Measurements from ENCODE around the gene PEX16. TPM values are rescaled to one million over a fixed set of nuclear protein-coding genes. Genes with fewer than 3 reads are reported as not detected.

PEX16 gene
- total RNA-seq, 1 experiment from 2014 or later, result 33.9 TPM

GRCh38 chr11:45936511-45937054 is 18.9 kb upstream of the PEX16 start:
- Histone ChIP-seq H3K36me3 (peaks cover 22% of the 10 kb centered on the region; the same call in 1 of the 2 replicates), H3K9me3 (replicated peaks) (no peaks in the 10 kb centered on the region), H3K4me3 (no peak overlapping the region), H3K27me3 (replicated peaks) (no peaks in the 10 kb centered on the region), H3K4me1 (replicated peaks) (no peaks in the 10 kb centered on the region), H3K27ac (no peak overlapping the region)
- DNase-seq (ENCODE audit: low read depth in 1 of 2, low spot score in 2 of 2), result no peak

DNA sequence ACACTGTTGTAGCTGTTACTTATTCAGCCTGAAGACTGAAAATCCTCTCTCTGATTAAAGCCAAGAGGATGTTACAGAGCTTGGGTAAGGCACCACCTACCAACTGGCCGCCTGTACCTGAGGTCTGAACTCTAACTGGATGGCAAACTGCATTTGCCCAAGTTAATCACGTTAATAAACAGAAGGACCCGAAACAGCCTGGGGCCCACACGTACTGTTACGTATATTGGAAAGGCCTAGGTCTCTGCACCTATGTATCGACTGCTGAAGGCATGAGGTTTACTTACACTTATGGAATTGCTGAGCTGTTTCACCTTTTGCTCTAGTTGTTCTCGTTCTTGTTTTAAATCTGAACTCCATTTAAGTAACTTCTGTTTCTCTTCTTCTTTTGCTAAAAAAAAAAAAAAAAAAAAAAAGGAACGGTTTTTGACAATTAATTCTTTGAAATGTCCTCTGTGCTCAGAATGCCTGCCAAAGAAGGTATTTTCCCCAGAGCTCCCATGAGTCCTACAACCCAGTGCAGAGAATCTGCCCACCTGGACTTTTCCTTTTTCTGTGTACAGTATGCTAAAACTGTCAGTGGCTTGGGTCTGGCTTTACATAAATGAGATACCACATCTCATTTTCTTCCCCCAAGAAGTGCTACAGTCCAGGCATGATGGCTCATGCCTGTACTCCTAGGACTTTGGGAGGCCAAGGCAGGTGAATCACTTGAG is 17.8 kb upstream of the PEX16 start:
- Histone ChIP-seq H3K4me3 (no peak overlapping the region), H3K36me3 (peaks cover 23% of the 10 kb centered on the region; the same call in 1 of the 2 replicates), H3K27me3 (replicated peaks) (no peaks in the 10 kb centered on the region), H3K4me1 (replicated peaks) (no peaks in the 10 kb centered on the region), H3K27ac (no peak overlapping the region), H3K9me3 (replicated peaks) (no peaks in the 10 kb centered on the region)
- no peak for DNase-seq (ENCODE audit: low read depth in 1 of 2, low spot score in 2 of 2)

DNA sequence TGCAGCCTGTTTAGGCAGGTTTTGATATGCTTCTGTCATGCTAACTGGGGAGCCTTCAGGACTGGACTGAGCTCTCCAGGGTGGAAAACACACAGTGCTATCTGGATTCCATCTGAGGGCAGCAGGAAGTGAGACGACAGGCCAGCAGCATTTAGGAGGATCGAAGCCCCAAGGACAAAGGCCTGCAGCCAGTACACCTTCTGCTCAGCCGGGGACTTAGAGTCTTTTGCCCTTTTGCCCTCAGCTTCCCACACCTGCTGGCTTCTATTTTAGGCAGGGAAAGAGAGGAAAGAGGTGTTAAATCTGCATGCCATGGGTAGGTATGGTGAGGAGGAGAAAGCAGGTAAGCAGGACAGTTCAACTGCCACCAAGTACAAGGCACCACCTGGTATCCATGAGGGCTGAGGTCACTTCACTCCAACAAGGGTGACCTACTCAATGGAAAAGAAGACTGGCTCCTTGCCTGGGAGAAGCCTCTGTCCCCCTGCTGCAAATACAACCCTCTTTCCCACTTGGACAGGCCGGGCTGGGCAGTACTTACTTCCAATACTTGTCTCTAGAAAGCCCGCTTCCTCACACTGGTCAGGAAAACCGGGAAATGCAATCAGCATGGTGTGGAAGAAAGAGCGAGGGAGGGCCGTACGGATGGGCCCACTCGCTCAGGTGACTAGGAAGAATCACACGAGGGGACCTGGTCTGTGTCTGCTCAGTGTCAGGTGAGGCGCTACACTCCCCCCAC is 17.1 kb upstream of the PEX16 start:
- no peak overlapping the region for H3K27ac ChIP-seq
- no peaks in the 10 kb centered on the region for H3K4me1 ChIP-seq (replicated peaks)
- H3K9me3 ChIP-seq (replicated peaks), result no peaks in the 10 kb centered on the region
- no peaks in the 10 kb centered on the region for H3K27me3 ChIP-seq (replicated peaks)
- no peak for DNase-seq (ENCODE audit: low read depth in 1 of 2, low spot score in 2 of 2)
- no peak overlapping the region for H3K4me3 ChIP-seq
- H3K36me3 ChIP-seq, result peaks cover 23% of the 10 kb centered on the region; the same call in 1 of the 2 replicates

DNA sequence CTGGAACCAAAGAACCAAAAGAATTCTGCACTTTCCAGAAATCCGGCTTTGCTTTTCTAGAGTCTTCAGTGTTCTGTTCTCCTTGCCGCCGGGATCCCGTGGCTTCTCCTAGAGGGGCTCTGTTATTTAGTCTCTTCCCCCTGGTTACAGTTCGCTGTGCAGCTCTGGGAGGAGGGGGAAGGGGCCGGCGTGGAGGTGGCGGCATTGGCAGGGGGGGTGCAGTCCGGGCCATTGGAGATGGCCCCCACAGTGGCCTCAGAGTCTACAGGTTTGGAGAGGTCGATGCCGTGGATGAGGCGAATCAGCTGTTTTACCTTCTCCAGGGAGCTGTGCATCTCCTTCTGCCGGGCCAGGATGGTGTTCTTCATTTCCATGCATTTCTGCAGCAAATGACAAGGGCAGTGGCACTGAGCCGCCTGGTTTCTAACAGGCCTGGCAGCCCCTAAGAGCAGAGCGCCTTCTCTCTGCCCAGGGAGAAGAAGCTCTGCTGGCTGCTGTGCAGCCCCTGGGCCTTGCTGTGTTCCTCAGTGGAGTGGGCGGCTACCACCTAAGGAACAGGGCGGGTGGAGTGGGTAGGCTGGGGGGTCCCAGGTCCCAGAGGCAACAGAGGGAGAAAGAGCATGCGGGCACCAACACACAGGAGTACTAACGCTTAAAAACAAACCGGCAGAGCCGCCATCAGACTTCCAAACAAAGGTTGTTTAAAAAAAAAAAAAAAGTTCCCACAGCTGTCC is 16.3 kb upstream of the PEX16 start:
- no peak for DNase-seq (ENCODE audit: low read depth in 1 of 2, low spot score in 2 of 2)
- Histone ChIP-seq H3K36me3 (peaks cover 23% of the 10 kb centered on the region; the same call in 1 of the 2 replicates), H3K4me1 (replicated peaks) (no peaks in the 10 kb centered on the region)

DNA sequence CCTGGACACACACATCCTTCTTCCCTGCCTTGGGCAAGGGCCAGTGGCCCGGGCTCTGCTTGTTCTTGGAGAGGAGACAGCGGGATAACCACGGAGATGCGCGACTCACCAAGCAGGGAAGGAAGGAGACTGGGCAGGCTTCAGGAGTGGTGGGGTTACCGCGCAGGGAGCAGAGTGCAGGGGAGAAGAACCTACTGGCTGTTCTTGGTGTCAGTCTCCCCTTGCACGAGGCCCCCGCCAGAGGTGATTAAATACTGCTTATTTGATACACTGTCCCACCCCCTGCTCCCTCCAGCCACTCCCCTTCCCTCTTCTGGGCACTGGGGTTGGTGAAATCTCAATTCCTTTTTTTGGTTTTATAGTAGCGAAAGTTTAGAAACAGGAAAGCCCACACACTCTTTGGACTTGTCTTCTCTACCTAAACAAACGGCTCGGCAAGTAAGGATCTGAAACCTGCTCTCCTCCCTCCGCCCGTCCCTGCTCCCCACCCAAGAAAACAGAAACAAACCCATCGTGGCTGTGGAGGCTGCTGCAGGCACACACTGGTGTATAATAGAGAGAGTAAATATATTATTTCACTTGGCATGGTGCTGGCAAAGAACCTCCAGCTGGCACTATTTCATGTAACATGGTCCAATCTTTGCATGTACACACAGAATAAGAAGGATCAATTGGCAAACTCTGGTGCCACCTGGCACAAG is 15.6 kb upstream of the PEX16 start:
- H3K36me3 ChIP-seq, result peaks cover 23% of the 10 kb centered on the region; the same call in 1 of the 2 replicates
- no peak overlapping the region for H3K27ac ChIP-seq
- DNase-seq (ENCODE audit: low read depth in 1 of 2, low spot score in 2 of 2), result no peak
- H3K4me3 ChIP-seq, result no peak overlapping the region
- no peaks in the 10 kb centered on the region for H3K9me3 ChIP-seq (replicated peaks)
- H3K4me1 ChIP-seq (replicated peaks), result no peaks in the 10 kb centered on the region
- no peaks in the 10 kb centered on the region for H3K27me3 ChIP-seq (replicated peaks)

More for the DNA sequence above, 16.3 kb upstream of the PEX16 start:
- H3K27ac ChIP-seq, result no peak overlapping the region
- H3K27me3 ChIP-seq (replicated peaks), result no peaks in the 10 kb centered on the region
- H3K4me3 ChIP-seq, result no peak overlapping the region
- H3K9me3 ChIP-seq (replicated peaks), result no peaks in the 10 kb centered on the region

DNA sequence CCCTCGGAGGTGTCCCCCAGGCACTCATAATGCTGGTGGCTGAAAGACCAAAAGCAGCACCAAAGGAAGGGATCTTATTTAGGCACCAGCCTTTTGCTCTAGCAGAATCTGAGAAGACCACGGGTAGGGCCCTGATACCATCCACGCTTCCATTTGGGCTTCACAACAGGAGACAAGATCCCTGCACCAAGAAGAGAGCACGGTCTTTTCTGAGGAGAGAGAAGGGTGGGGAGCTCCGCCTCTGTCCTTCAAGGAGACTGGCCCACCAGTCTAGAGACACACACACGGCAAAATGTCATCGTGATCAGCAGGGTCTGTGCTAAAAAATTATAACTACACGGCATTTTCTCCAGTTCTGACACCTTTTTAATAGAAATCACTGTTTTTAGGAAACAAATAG is 14.5 kb upstream of the PEX16 start:
- Histone ChIP-seq H3K36me3 (peaks cover 23% of the 10 kb centered on the region; the same call in 1 of the 2 replicates), H3K4me1 (replicated peaks) (no peaks in the 10 kb centered on the region), H3K9me3 (replicated peaks) (no peaks in the 10 kb centered on the region), H3K27me3 (replicated peaks) (no peaks in the 10 kb centered on the region), H3K27ac (no peak overlapping the region), H3K4me3 (no peak overlapping the region)
- peak in 1 of 2 experiments; percentile 28 for DNase-seq (ENCODE audit: low read depth in 1 of 2, low spot score in 2 of 2)

GRCh38 chr11:45931739-45932138 is 14.1 kb upstream of the PEX16 start:
- DNase-seq (ENCODE audit: low read depth in 1 of 2, low spot score in 2 of 2), result no peak
- no peaks in the 10 kb centered on the region for H3K27me3 ChIP-seq (replicated peaks)
- no peak overlapping the region for H3K27ac ChIP-seq
- no peaks in the 10 kb centered on the region for H3K4me1 ChIP-seq (replicated peaks)
- H3K36me3 ChIP-seq, result peaks cover 23% of the 10 kb centered on the region; the same call in 1 of the 2 replicates
- no peak overlapping the region for H3K4me3 ChIP-seq
- H3K9me3 ChIP-seq (replicated peaks), result no peaks in the 10 kb centered on the region

DNA sequence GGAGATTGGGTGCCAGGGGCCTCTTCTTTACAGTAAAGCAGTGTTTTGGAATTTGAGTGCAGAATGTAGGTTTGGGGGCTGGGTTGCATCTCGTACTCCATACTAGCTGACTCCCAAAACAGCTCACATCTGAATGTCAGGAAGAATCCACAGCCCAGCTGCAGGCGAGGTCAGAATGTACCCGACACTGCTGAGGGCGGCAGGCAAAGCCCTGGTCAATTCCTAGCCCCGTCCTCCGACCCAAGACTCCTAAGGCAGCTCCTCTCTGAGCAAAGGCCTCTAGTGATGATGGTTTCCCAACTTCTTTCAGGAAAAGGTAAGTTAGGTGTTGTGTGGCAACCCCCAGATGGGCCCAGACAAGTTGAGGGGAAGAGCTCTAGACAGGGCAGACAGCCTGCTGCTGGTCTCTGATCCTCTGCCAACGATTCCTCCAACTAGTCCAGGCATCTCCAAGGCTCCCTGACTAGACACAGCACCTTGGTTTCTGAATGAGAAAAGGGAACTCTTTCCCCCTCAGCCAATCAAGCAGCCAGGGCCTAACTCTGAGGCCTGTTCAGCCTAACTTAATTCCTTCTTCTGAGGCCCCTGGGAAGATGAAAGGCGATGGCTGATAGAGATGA is 13.4 kb upstream of the PEX16 start:
- Histone ChIP-seq H3K27ac (no peak overlapping the region), H3K4me1 (replicated peaks) (no peaks in the 10 kb centered on the region), H3K27me3 (replicated peaks) (no peaks in the 10 kb centered on the region; the same call in 1 of the 2 replicates), H3K4me3 (no peak overlapping the region), H3K9me3 (replicated peaks) (no peaks in the 10 kb centered on the region), H3K36me3 (peaks cover 23% of the 10 kb centered on the region; the same call in 1 of the 2 replicates)
- no peak for DNase-seq (ENCODE audit: low read depth in 1 of 2, low spot score in 2 of 2)

DNA sequence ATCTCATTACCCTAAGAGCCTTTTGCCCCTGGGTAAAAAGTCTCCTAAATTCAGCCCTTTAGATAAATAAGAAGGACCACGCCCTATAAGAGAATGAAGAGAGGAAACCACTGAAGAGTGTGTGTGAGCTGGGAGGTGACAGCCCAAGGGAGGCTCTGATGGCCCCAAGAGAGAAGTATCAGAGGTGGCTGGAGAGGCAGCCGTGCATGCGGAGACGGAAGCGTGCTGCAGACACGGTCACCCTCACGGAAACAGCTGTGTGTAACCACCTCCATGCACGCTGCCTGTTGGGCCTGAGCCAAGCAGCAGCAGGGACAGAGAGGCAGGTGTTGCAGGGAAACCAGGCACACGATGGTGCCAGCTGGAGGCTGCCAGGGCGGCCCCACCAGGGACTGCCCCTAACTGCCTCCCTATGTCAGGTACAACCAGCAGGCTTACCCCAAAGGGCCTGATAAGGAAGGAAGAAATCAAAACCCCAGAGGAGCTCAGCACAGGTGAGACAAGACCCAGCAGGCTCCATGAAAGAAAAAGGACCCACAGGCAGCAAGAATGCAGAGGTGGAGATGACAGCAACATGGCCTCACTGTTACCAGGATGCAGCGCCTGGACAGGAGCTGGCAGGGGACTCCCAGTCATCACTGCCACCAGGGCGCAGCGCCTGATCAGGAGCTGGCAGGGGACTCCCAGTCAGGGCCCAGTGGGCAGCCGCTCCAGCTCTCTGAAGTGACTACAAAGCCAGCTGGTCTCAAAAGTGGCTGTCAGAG is 12.5 kb upstream of the PEX16 start:
- peaks cover 17% of the 10 kb centered on the region; the same call in 1 of the 2 replicates for H3K36me3 ChIP-seq
- no peaks in the 10 kb centered on the region for H3K4me1 ChIP-seq (replicated peaks)
- no peak overlapping the region for H3K4me3 ChIP-seq
- peak in 1 of 2 experiments; percentile 48 for DNase-seq (ENCODE audit: low read depth in 1 of 2, low spot score in 2 of 2)
- H3K9me3 ChIP-seq (replicated peaks), result no peaks in the 10 kb centered on the region
- H3K27ac ChIP-seq, result no peak overlapping the region
- peaks cover under 1% of the 10 kb centered on the region; the same call in 1 of the 2 replicates for H3K27me3 ChIP-seq (replicated peaks)

- Histone ChIP-seq H3K27me3 (replicated peaks) (peaks cover 7% of the 10 kb centered on the region), H3K4me1 (replicated peaks) (no peaks in the 10 kb centered on the region), H3K4me3 (no peak overlapping the region), H3K36me3 (peaks cover 11% of the 10 kb centered on the region; the same call in 1 of the 2 replicates), H3K27ac (no peak overlapping the region), H3K9me3 (replicated peaks) (no peaks in the 10 kb centered on the region)
- DNase-seq (ENCODE audit: low read depth in 1 of 2, low spot score in 2 of 2), result no peak
Observed at GRCh38 chr11:45929486-45930030, 11.9 kb upstream of the PEX16 start.

DNA sequence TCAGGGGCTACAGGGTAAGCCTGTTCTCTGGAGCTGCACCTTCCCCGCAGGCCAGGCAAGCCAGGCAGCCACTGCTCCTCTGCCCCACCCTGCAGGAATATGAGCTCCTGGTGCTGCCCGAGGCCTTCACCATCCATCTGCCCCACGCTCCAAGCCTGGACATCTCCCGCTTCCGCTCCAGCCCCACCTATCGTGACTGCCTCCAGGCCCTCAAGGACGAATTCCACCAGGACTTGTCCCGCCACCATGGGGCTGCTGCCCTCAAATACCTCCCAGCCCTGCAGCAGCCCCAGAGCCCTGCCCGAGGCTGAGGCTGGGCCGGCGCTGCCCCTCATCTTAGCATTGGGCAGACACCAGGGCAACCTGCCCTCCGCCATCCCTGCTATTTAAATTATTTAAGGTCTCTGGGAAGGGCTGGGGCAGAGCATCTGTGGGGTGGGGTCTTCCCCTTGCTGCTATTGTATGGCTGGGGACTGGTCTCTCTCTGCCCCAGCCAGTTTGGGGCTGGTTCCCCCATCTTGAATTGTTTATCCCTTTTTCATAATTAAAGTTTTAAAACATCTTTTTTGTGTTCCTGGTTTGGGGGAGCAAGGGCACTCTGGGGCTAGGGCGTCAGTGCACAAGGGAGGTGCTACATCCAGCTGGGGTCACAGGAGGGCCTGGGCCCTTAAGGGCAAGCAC is 11.0 kb upstream of the PEX16 start:
- no peak overlapping the region for H3K4me3 ChIP-seq
- DNase-seq (ENCODE audit: low read depth in 1 of 2, low spot score in 2 of 2), result no peak
- peaks cover 13% of the 10 kb centered on the region for H3K27me3 ChIP-seq (replicated peaks)
- H3K36me3 ChIP-seq, result peaks cover 11% of the 10 kb centered on the region; the same call in 1 of the 2 replicates
- no peaks in the 10 kb centered on the region for H3K9me3 ChIP-seq (replicated peaks)
- H3K4me1 ChIP-seq (replicated peaks), result no peaks in the 10 kb centered on the region
- no peak overlapping the region for H3K27ac ChIP-seq

All from SJSA1 (cell line).